ENCODE results near the gene DNAH2. TPM values are rescaled to one million over a fixed set of nuclear protein-coding genes. Genes with fewer than 3 reads are reported as not detected.

DNAH2 gene
- total and polyA plus RNA-seq, 2 donors (not counting 3 experiments of a cell fraction or from before 2014, with no cell fraction given), result 0.10 to 0.11 TPM

DNA sequence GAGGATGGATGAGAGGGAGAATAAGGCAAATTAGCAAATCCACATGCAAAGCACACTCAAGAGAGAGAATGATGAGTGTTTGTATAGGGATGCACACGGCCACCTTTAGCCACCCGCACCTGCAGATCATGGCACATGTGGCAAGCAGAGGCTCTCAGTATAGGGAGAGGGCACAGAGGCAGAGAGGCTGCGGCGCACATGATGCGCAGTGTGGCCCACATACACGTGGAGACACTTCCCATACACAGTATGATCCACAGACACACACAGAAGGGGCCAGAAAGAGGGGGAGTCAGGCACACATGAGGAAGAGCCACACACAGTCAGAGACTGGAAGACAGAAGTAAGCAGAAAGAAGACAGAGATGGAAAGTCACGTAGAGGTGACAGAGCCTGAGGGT lies 164.5 kb downstream of the DNAH2 start:
- Histone ChIP-seq H3K27me3 (ENCODE audit: control insufficient read depth in 2 of 2, insufficient read depth in 2 of 2, low read length in 2 of 2) (no peaks in the 10 kb centered on the region), H3K9me1 (replicated peaks; ENCODE audit: control insufficient read depth, extremely low read depth, insufficient read depth, low read length) (no peaks in the 10 kb centered on the region), H3K4me2 (ENCODE audit: insufficient read depth, low read length) (no peak overlapping the region), H3K9me3 (replicated peaks; ENCODE audit: control insufficient read depth, insufficient read depth, low read length) (no peaks in the 10 kb centered on the region), H4K20me1 (replicated peaks; ENCODE audit: control insufficient read depth, extremely low read depth, insufficient read depth, low read length) (no peaks in the 10 kb centered on the region), H3K36me3 (ENCODE audit: control insufficient read depth in 2 of 2, extremely low read depth in 1 of 2, insufficient read depth in 2 of 2, low read length in 2 of 2) (peaks cover 8 to 14% of the 10 kb centered on the region in 2 experiments), H3K4me3 (replicated peaks in 1 of 3; ENCODE audit: insufficient read depth in 1 of 3, low read depth in 1 of 3, low read length in 3 of 3) (no peak overlapping the region), H3K79me2 (ENCODE audit: control insufficient read depth, insufficient read depth, low read length) (peaks cover 9% of the 10 kb centered on the region), H2AFZ (ENCODE audit: low read depth, low read length) (no peak overlapping the region), H3K9ac (replicated peaks; ENCODE audit: extremely low read depth, insufficient read depth, low read length) (no peak overlapping the region), H3K4me1 (ENCODE audit: control insufficient read depth, extremely low read depth, insufficient read depth, low read length) (peaks cover 22% of the 10 kb centered on the region), H3K27ac (ENCODE audit: insufficient read depth, low read depth, low read length) (no peak overlapping the region)
- DNase-seq (ENCODE audit: low read depth, low spot score) (no peak), FAIRE-seq (no peak)
- TF ChIP-seq, protein P1, sequence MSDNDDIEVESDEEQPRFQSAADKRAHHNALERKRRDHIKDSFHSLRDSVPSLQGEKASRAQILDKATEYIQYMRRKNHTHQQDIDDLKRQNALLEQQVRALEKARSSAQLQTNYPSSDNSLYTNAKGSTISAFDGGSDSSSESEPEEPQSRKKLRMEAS (IDR thresholded peaks at IDR 0.05; ENCODE audit: insufficient read depth, insufficient read length), result no peak
- no peak for TF ChIP-seq FOS (IDR thresholded peaks at IDR 0.05; ENCODE audit: borderline replicate concordance, insufficient read depth, low read length)
- TF ChIP-seq MYC (IDR thresholded peaks at IDR 0.05; ENCODE audit: low read depth, low read length), result no peak
- TF ChIP-seq POLR2A (IDR thresholded peaks at IDR 0.05; ENCODE audit: low read depth, low read length), result no peak
- ChIA-PET POLR2A (no interaction called here), CTCF (interaction anchor here (1.3 kb wide), 1 partner anchor 19 kb away, joined by 6 read pairs; no protein-coding TSS in a partner anchor)
- dilution Hi-C loops (cut with MboI; ENCODE audit: extremely low pct_ligation_motif_present, low sequenced_read_pairs), result no loop called here
- intact Hi-C loops (cut with micrococcal nuclease), result no loop called here
- BruUV-seq (replicated peaks), result no TSS peak

DNA sequence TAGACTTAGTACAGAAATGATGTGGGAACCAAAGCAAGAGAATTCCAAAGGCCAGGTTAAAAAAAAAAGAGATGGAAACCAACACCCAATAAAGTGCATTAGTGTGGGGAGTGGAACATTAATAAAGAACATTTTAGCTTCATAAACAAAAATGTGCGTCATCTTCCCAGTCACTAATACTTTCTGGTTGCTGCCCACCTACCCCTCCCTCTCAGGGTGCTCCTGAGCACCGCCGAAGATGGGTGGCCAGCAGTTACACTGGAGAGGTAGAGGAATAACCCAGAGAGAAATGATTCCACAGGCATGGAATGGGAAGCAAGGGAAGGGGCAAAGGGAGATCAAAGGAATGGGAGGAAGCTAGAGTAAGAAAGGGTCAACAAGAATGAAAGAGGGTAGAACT lies 165.1 kb downstream of the DNAH2 start:
- H3K4me3 ChIP-seq (replicated peaks in 1 of 3; ENCODE audit: insufficient read depth in 1 of 3, low read depth in 1 of 3, low read length in 3 of 3), result no peak overlapping the region
- FAIRE-seq, result no peak
- no peaks in the 10 kb centered on the region for H3K9me3 ChIP-seq (replicated peaks; ENCODE audit: control insufficient read depth, insufficient read depth, low read length)
- TF ChIP-seq JUN (IDR thresholded peaks at IDR 0.05; ENCODE audit: borderline replicate concordance, insufficient read depth, insufficient read length, low read depth) (no peak), MYC (IDR thresholded peaks at IDR 0.05; ENCODE audit: low read depth, low read length) (no peak), POLR2A (IDR thresholded peaks at IDR 0.05; ENCODE audit: low read depth, low read length) (no peak)
- TF ChIP-seq, protein P1 (IDR thresholded peaks at IDR 0.05; ENCODE audit: insufficient read depth, insufficient read length), result no peak
- intact Hi-C loops (cut with micrococcal nuclease), result no loop called here
- H3K36me3 ChIP-seq (ENCODE audit: control insufficient read depth in 2 of 2, extremely low read depth in 1 of 2, insufficient read depth in 2 of 2, low read length in 2 of 2), result peaks cover 8 to 14% of the 10 kb centered on the region in 2 experiments
- no peaks in the 10 kb centered on the region for H3K27me3 ChIP-seq (ENCODE audit: control insufficient read depth in 2 of 2, insufficient read depth in 2 of 2, low read length in 2 of 2)
- peaks cover 22% of the 10 kb centered on the region for H3K4me1 ChIP-seq (ENCODE audit: control insufficient read depth, extremely low read depth, insufficient read depth, low read length)
- POLR2A ChIA-PET, result no interaction called here
- peaks cover 9% of the 10 kb centered on the region for H3K79me2 ChIP-seq (ENCODE audit: control insufficient read depth, insufficient read depth, low read length)
- peak overlapping the region; percentile 78 for H3K4me2 ChIP-seq (ENCODE audit: insufficient read depth, low read length)
- dilution Hi-C loops (cut with MboI; ENCODE audit: extremely low pct_ligation_motif_present, low sequenced_read_pairs), result no loop called here
- H3K27ac ChIP-seq (ENCODE audit: insufficient read depth, low read depth, low read length), result peak overlapping the region; percentile 58
- no TSS peak for BruUV-seq (replicated peaks)
- DNase-seq (ENCODE audit: low read depth, low spot score), result peak; percentile 6
- CTCF ChIA-PET, result interaction anchor here (0.9 to 1.4 kb wide), 4 partner anchors 16 to 47 kb away, joined by 3 to 6 read pairs (median 4); no protein-coding TSS in a partner anchor
- H2AFZ ChIP-seq (ENCODE audit: low read depth, low read length), result peak overlapping the region; percentile 21
- H4K20me1 ChIP-seq (replicated peaks; ENCODE audit: control insufficient read depth, extremely low read depth, insufficient read depth, low read length), result no peaks in the 10 kb centered on the region
- H3K9me1 ChIP-seq (replicated peaks; ENCODE audit: control insufficient read depth, extremely low read depth, insufficient read depth, low read length), result no peaks in the 10 kb centered on the region
- H3K9ac ChIP-seq (replicated peaks; ENCODE audit: extremely low read depth, insufficient read depth, low read length), result peak overlapping the region; percentile 86

Other genes starting within 250 kb of the DNAH2 start
- gene ZBTB4, start 238.1 kb upstream of the DNAH2 start, total RNA-seq, result 26.5 and 27.4 TPM in 2 replicates
- 15.1 and 15.7 TPM in 2 replicates for gene ZBTB4, start 238.1 kb upstream of the DNAH2 start, polyA plus RNA-seq
- gene SLC35G6, start 236.3 kb upstream of the DNAH2 start, total RNA-seq, result not detected in 2 replicates
- gene SLC35G6, start 236.3 kb upstream of the DNAH2 start, polyA plus RNA-seq, result not detected in 2 replicates
- gene POLR2A, start 233.4 kb upstream of the DNAH2 start, total RNA-seq, result 145 and 151 TPM in 2 replicates
- gene POLR2A, start 233.4 kb upstream of the DNAH2 start, polyA plus RNA-seq, result 25.1 and 45.9 TPM in 2 replicates
- gene TNFSF12, start 168.7 kb upstream of the DNAH2 start, total RNA-seq, result 21.0 and 28.4 TPM in 2 replicates
- 39.4 and 40.5 TPM in 2 replicates for gene TNFSF12, start 168.7 kb upstream of the DNAH2 start, polyA plus RNA-seq
- gene TNFSF13, start 159.0 kb upstream of the DNAH2 start, total RNA-seq, result 3.7 and 5.4 TPM in 2 replicates
- gene TNFSF13, start 159.0 kb upstream of the DNAH2 start, polyA plus RNA-seq, result 3.6 and 4.3 TPM in 2 replicates
- 56.5 and 63.4 TPM in 2 replicates for gene SENP3, start 155.8 kb upstream of the DNAH2 start, total RNA-seq
- 91.6 and 96.5 TPM in 2 replicates for gene SENP3, start 155.8 kb upstream of the DNAH2 start, polyA plus RNA-seq
- 2.9 and 4.5 TPM in 2 replicates for gene CD68, start 138.1 kb upstream of the DNAH2 start, total RNA-seq
- gene CD68, start 138.1 kb upstream of the DNAH2 start, polyA plus RNA-seq, result 29.1 and 30.8 TPM in 2 replicates
- gene MPDU1, start 133.9 kb upstream of the DNAH2 start, total RNA-seq, result 61.2 and 78.0 TPM in 2 replicates
- gene MPDU1, start 133.9 kb upstream of the DNAH2 start, polyA plus RNA-seq, result 368 and 384 TPM in 2 replicates
- gene SOX15, start 127.7 kb upstream of the DNAH2 start, total RNA-seq, result 0.39 and 0.46 TPM in 2 replicates
- 0.19 and 0.26 TPM in 2 replicates for gene SOX15, start 127.7 kb upstream of the DNAH2 start, polyA plus RNA-seq
- 33.1 and 40.1 TPM in 2 replicates for gene FXR2, start 102.8 kb upstream of the DNAH2 start, total RNA-seq
- gene FXR2, start 102.8 kb upstream of the DNAH2 start, polyA plus RNA-seq, result 48.9 and 59.9 TPM in 2 replicates
- gene SAT2, start 89.9 kb upstream of the DNAH2 start, total RNA-seq, result 51.8 and 52.5 TPM in 2 replicates
- gene SAT2, start 89.9 kb upstream of the DNAH2 start, polyA plus RNA-seq, result 27.9 and 38.0 TPM in 2 replicates
- gene SHBG, start 87.6 kb upstream of the DNAH2 start, total RNA-seq, result not detected in 2 replicates
- 0.32 and 0.51 TPM in 2 replicates for gene SHBG, start 87.6 kb upstream of the DNAH2 start, polyA plus RNA-seq
- gene ATP1B2, start 66.8 kb upstream of the DNAH2 start, total RNA-seq, result not detected in 2 replicates
- gene ATP1B2, start 66.8 kb upstream of the DNAH2 start, polyA plus RNA-seq, result 0.06 TPM in 1 of 2 replicates, not detected in the other
- 128 and 138 TPM in 2 replicates for gene TP53, start 30.3 kb upstream of the DNAH2 start, total RNA-seq
- 82.1 and 85.5 TPM in 2 replicates for gene TP53, start 30.3 kb upstream of the DNAH2 start, polyA plus RNA-seq
- 23.7 and 28.0 TPM in 2 replicates for gene WRAP53, start 29.3 kb upstream of the DNAH2 start, total RNA-seq
- 17.9 and 21.8 TPM in 2 replicates for gene WRAP53, start 29.3 kb upstream of the DNAH2 start, polyA plus RNA-seq
- gene EFNB3, start 12.5 kb upstream of the DNAH2 start, total RNA-seq, result 1.1 and 1.4 TPM in 2 replicates
- gene EFNB3, start 12.5 kb upstream of the DNAH2 start, polyA plus RNA-seq, result 2.9 and 3.1 TPM in 2 replicates
- 17.8 and 19.2 TPM in 2 replicates for gene KDM6B, start 116.5 kb downstream of the DNAH2 start, total RNA-seq
- gene KDM6B, start 116.5 kb downstream of the DNAH2 start, polyA plus RNA-seq, result 1.8 and 2.0 TPM in 2 replicates
- gene TMEM88, start 137.3 kb downstream of the DNAH2 start, total RNA-seq, result 39.2 and 53.4 TPM in 2 replicates
- 165 and 185 TPM in 2 replicates for gene TMEM88, start 137.3 kb downstream of the DNAH2 start, polyA plus RNA-seq
- 119 TPM in 2 replicates for gene NAA38, start 139.8 kb downstream of the DNAH2 start, total RNA-seq
- 267 and 363 TPM in 2 replicates for gene NAA38, start 139.8 kb downstream of the DNAH2 start, polyA plus RNA-seq
- 16.8 and 18.1 TPM in 2 replicates for gene CYB5D1, start 140.3 kb downstream of the DNAH2 start, total RNA-seq
- gene CYB5D1, start 140.3 kb downstream of the DNAH2 start, polyA plus RNA-seq, result 7.7 and 9.4 TPM in 2 replicates
- gene CHD3, start 171.0 kb downstream of the DNAH2 start, total RNA-seq, result 185 and 189 TPM in 2 replicates
- 102 and 108 TPM in 2 replicates for gene CHD3, start 171.0 kb downstream of the DNAH2 start, polyA plus RNA-seq
- 0.58 TPM in 2 replicates for gene RNF227, start 198.5 kb downstream of the DNAH2 start, total RNA-seq
- 0.76 TPM in 2 replicates for gene RNF227, start 198.5 kb downstream of the DNAH2 start, polyA plus RNA-seq
- 2.4 and 4.2 TPM in 2 replicates for gene KCNAB3, start 212.1 kb downstream of the DNAH2 start, total RNA-seq
- 1.3 and 2.1 TPM in 2 replicates for gene KCNAB3, start 212.1 kb downstream of the DNAH2 start, polyA plus RNA-seq
- gene TRAPPC1, start 214.2 kb downstream of the DNAH2 start, total RNA-seq, result 139 and 146 TPM in 2 replicates
- 250 and 272 TPM in 2 replicates for gene TRAPPC1, start 214.2 kb downstream of the DNAH2 start, polyA plus RNA-seq
- 45.0 and 47.2 TPM in 2 replicates for gene CNTROB, start 214.5 kb downstream of the DNAH2 start, total RNA-seq
- 24.9 and 27.8 TPM in 2 replicates for gene CNTROB, start 214.5 kb downstream of the DNAH2 start, polyA plus RNA-seq